ENCODE results near the gene UBD. TPM values are rescaled to one million over a fixed set of nuclear protein-coding genes. Genes with fewer than 3 reads are reported as not detected.
A peak's percentile ranks its signal among the peaks of the same experiment; 100 is the strongest.

UBD gene
- polyA plus RNA-seq, 3 donors, result 0.52 to 1.3 (median 0.90) TPM

DNA sequence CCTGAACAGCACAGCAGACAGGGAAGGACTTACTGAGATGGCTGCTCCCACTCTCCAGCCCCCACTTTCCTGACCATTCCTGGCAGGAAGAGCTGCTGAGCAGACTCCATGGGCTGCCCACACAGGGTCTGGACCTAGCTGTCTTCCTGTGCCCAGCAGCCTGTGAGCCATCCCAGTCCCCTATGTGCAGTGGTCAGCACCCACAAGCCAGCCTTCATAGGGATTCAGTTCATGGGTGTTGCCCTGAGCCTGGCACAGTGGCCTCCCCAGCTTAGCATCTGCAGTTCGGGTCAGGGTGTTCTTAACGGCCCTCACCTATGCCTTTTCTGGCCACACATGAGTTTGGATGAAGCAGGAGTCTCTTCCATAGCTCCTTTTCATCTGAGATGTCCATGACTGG lies 32.0 kb downstream of the UBD start:
- no peak for DNase-seq (ENCODE audit: extremely low read depth in 1 of 11, low read depth in 9 of 11, low spot score in 4 of 11)

DNA sequence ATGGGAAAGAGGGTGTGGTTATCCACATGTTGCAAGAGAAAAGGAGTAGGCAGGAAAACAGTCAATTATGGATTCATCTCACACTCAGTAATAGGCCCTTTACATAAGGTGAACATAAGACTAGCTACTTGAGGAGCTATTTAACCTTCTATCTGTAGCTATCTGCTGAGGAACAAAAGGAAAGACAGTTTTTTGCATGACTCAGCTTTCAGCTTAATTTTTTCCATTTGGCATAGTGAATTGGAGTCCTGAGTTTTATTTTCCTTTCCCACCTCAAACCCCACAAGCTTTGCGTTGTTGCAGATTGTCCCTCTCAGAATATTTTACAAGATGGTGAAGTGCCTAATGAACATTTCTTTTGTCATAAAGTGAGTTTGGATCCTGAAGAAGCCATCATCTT lies 32.4 kb downstream of the UBD start:
- DNase-seq (ENCODE audit: extremely low read depth in 1 of 11, low read depth in 9 of 11, low spot score in 4 of 11), result no peak

DNA sequence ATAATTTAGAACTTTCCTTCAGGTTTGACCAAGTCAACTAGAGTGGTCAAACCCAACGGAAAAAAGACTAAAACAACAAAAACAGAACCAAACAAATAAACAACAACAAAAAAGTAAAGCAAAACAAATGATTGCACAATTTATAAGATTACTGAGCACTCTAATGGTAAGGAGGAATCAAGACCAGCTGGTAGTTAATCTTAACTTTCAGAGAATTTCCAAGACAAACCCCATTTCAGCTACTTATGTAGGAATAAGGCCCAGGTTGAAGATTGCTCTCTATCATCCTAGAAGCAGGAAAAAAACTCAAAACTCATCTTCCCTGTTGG lies 34.3 kb downstream of the UBD start:
- DNase-seq (ENCODE audit: extremely low read depth in 1 of 11, low read depth in 9 of 11, low spot score in 4 of 11), result no peak

DNA sequence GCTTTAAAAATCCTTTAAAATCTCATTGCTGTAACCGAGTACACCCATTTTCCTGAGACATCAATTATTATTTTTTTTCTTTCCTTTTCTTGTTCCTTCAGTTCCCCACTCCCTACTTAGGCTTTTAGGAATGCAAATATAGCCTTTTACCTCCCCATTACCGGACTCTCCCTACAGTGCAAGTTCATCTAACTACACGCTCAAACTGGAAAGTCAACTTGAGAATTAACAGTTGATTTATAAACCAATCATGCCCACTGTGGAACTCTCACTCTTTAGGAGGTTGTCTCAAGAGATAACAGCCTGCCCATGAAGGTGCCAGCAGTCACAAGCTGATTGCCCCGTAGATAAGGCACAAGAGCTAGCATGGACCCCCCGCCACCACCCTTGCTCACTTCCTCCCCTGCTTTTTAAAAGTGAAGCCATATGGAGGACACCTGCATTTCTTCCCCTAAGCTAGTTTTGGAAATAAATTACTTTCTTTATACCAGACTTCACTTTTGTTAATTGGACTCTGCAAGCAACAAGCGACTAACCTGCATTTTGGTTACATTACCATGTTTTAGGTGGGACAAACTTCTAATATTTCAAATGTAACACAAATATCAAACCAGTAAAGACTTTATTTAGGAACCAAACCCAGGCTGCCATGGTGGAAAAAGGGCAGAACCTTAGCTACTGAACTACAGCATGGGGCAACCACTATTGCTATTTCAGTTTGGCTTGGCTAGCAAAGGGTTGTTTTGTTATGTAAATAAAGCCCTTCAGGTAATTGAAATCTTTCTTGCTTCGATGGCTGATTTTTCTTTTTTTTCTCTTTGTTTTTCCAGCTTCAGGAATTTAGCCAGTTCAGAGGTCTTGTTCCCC lies 34.9 kb downstream of the UBD start:
- peak in 1 of 11 donors; percentile 2 for DNase-seq (ENCODE audit: extremely low read depth in 1 of 11, low read depth in 9 of 11, low spot score in 4 of 11)

DNA sequence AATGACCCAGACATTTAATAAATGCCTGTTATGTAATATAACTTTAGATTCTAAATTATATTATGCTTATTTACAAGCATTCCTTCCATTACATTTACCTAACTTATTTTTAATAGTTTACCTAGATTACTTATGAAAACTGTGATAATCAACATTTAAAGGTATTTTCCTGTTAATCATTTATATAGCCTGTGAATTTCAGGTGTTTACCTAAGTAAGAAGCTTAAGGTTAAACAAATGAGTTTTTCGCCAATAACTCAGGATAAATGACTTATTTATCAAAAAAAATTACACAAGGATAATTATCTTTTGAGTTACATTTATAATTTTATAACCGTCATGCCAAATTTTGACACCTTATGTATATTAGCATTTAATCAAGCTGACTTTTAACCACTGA lies 35.5 kb downstream of the UBD start:
- DNase-seq (ENCODE audit: extremely low read depth in 1 of 11, low read depth in 9 of 11, low spot score in 4 of 11), result no peak

DNA sequence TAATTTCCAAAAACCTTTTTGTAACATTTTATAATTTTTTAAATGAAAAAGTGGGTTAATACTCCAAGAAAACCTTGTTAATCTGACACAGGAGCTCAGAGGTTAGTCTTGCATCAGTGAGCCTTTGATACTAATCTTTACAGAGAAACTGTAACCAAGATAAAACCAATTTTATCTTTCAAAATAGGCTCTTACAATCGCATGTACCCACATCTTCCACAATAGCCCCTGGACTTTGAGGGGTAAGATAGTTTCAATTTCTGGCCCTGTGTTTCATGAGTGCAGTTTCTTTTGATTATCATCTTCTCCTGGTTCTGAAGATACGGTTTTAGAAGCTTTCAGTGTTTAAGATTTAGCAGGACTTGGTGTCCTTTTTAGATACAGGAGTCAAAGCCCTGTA lies 37.3 kb downstream of the UBD start:
- DNase-seq (ENCODE audit: extremely low read depth in 1 of 11, low read depth in 9 of 11, low spot score in 4 of 11), result no peak

DNA sequence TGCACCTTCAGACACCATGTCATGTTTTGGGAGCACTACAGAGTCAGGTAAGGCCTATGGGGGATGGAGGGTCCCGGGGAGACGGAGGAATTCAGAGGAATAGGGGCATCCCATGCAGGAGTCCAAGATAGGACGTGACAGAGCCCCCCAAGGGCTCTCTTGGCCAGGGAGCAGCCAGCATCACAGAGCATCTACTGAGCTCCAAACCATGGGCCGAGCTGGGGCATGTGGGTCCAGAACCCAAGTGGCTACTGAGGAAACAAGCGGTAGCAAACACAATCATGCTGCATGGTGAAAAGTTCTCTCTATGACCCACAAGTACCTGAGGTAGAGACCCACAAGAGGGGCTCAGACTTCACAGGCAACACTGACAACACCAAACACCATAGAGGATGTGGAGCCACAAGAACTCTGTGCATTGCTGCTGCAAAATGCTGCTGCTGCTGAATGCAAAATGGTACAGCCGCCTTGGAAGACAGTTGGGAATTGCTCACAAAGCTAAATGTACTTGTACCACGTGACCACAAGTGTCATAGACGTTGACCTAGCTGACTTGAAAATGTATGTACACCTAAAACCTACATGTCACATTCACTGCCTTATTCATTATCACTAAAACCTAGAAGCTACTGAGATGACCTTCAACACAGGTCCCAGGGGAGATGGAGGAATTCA lies 38.4 kb downstream of the UBD start:
- DNase-seq (ENCODE audit: extremely low read depth in 1 of 11, low read depth in 9 of 11, low spot score in 4 of 11), result no peak

DNA sequence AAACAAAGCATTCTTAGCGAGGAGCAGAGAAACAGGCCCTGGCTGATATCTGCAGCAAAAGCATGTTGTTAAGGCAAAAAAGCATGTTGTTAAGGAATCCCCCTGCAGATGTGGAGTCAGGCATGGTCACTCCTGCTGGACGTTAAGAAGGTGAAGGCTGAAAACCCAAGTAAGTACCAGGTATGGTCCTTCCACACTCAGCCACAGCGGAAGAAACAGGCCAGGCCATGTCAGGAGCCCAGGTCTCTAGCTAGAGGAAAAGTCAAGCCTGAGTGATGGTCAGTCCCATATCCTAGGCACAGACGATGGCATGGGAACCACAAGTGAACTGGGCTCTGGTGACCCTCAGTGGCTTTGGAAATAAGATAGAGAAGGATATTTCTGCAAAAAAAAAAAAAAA lies 39.3 kb downstream of the UBD start:
- DNase-seq (ENCODE audit: extremely low read depth in 1 of 11, low read depth in 9 of 11, low spot score in 4 of 11), result no peak

DNA sequence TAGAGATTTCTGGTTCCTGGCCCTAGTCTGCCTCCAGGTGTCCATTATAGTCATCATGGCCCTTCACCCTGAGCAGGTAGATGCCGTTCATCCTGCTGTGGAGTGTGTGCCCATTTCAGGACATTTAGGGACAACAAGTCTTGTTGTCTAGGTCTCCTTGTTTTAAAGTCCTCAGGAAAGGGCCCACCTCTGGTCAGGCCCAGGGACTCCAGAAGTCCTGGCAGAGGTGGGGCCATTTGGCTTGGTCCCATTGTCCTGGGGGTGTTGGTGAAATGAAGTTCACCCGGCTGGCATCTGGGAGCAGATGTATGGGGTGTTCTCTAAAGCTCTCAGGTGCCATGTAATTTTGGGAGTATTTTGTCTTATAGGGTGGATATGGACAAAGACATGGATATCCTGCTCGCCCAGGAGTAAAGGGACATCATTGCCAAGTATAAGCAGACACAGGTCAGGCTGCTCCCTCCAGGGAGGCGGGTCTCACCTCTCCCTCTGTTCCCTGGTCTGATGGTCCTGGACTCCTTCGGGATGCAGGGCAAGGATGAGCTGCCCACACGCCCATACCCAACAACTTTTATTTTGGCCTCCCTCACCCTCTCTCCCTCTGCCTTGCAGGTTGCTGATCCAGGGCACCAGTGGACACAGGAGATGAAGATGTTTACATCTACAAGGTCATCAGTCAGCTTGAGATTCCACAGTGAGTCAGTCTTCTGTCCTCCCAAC lies 40.1 kb downstream of the UBD start:
- DNase-seq (ENCODE audit: extremely low read depth in 1 of 11, low read depth in 9 of 11, low spot score in 4 of 11), result no peak

DNA sequence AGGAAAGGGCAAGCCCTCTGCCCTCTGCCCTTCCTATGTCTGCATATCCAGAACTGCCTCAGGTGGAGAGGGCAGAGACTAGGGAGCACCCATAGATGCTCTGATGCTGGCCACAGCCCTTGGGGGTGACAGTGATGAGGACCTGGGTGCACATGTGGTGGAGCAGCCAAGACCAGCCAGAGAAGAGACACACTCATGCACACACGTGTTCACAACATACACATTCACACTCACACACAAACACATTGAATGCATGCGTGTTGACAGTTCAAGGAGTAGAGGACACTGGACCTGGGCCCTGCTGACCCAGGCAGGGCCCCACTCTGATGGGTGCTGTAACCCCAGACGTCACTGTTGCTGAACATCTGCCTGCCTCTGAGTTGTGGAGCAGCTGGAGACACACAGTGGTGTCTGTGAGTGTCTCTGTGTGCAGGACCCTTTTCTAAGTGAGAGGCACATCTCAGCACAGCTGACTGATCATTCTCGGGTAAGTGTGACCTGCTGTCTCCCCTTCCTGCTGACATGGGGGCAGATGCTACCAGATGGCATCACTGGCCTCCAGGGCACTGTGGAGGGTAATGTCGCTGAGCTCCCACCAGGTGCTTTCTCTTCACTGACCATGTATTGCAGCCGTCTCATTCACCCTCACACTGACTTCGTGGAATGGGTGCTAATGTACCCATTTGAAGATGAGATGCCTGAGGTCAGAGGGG lies 41.6 kb downstream of the UBD start:
- DNase-seq (ENCODE audit: extremely low read depth in 1 of 11, low read depth in 9 of 11, low spot score in 4 of 11), result no peak

DNA sequence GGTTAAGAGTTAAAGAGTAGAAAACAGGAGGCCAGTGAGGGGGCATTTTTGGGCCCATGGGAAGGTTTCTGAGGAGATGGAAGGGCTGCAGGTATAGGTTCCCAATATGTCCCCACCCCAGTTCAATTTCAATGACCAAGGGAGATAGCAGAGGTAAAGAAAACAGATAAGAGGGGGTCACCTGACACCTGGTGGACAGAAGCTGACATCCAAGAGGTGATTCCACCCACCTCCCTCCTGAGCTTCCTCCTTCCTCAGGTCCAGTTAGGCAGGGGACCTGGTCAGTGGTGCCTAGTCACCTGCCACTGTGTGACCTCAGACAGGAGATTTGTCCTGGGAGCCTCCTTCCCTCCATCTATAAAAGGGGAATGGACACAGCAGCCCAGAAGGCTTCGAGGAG lies 42.3 kb downstream of the UBD start:
- DNase-seq (ENCODE audit: extremely low read depth in 1 of 11, low read depth in 9 of 11, low spot score in 4 of 11), result no peak

DNA sequence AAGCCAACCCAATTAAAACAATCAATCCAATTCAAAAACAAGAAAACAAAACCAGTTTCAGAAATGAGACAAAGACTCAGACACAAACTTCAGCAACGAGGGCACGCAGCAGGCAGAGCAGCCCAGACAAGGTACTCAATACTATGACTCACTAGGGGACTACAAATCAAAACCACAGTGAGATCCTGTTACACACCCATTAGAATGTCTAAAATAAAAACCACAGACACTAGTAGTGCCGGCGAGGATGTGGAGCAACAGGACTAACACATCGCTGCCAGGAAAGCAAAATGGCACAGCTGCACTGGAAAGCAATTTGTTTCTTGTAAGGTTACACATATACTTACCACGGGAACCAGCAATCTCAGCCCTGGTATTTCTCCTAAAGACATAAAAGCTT lies 43.4 kb downstream of the UBD start:
- no peak for DNase-seq (ENCODE audit: extremely low read depth in 1 of 11, low read depth in 9 of 11, low spot score in 4 of 11)

DNA sequence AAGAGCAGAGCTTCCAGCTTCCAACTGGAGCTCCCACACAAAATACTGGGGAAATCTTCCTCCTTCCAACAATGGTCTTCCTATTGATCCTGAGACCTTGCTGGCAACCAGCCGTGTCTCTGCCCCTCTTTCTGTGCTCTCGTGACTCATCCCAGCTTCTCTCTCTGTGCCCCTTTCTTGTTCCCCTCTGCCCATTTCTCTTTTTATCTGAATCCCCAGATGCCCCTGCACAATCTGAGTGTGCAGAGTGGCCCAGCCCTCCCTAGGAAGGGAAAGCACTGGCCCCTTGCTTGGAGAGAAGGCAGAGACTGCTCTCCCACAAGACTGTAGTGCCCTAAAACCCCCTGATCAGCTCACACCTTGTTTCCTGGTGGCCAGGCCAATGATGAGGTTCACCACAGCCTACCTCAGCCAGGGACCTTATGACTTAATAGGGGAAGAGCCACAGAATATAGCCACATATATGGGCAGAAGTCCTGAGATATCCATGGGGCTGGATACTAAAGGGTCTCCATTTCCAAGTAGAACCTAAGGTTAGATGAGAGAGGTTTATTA lies 48.7 kb downstream of the UBD start:
- no peak for DNase-seq (ENCODE audit: extremely low read depth in 1 of 11, low read depth in 9 of 11, low spot score in 4 of 11)

DNA sequence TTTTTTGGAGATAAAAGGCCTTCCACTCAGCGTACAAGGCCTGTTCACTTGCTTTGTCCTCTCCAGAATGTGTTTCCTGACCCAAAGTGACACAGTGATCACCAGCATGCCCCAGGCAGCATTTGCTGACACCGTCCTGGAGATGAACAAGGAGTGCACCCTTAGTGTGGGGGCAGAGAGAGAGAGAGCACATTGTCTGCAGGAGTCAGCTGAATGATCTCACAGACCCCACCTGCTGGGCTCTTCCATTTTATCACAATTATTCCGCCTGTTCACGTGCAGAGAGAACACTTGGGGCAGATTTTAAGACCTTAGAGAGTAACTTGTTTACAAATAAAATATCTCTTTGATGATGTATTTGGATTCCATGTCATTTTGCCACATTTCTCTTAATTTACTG lies 49.3 kb downstream of the UBD start:
- DNase-seq (ENCODE audit: extremely low read depth in 1 of 11, low read depth in 9 of 11, low spot score in 4 of 11), result no peak

DNA sequence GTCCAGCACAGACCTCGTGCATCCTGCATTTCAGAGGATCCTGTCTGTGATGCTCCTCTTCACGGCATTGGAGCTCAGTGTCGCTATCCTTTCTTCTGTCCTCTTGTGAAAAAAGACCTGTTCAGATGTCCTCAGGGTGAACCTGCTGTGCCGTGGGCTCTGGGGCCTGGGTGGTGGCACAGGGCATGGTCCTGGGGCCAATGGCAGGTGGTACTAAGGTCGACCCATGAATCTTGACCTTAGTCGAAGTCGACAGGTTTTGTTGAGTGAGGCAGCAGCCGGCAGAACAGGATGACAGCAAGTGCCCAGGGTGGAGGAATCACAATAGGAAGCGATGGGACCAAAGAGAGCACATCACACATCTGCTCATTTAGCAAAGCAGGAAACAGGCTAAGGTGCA lies 49.8 kb downstream of the UBD start:
- no peak for DNase-seq (ENCODE audit: extremely low read depth in 1 of 11, low read depth in 9 of 11, low spot score in 4 of 11)

DNA sequence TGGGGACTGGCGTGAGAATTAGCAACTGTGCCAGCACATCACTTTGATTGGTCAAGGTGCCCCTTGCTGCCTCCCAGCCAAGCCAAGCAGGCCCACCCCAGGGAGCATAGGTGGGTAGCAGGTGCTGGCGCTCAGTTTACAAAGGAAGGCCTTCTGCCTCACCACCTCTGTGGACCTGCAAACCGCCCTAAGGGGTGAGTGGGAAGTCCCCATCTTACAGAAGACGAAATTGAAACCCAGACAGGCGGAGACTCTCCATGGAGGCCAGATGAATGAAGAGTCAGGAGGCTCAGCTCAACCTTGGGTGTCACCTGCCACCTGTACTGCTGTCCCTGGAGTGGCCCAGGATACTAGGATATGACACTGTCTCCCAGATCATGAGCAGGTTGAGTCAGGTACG lies 50.3 kb downstream of the UBD start:
- DNase-seq (ENCODE audit: extremely low read depth in 1 of 11, low read depth in 9 of 11, low spot score in 4 of 11), result no peak

DNA sequence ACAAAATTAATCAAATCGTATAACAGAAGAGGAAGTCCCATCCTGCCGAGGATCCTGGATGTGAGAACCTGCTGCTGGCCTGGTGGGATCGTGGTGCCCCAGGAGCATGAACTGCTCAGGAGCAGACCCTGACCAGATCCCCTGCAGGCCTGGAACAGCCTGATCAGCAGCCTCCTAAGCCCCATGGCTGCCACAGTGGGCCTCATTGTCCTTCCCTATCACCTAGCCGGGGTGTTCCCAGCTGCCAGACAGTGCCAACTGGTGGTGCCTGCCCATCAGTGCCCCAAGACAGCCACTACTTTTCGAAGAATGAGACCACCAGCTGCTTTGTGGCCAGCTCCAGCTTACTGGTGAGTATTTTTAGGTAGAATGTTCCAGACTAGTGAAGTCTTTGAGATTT lies 52.2 kb downstream of the UBD start:
- no peak for DNase-seq (ENCODE audit: extremely low read depth in 1 of 11, low read depth in 9 of 11, low spot score in 4 of 11)

DNA sequence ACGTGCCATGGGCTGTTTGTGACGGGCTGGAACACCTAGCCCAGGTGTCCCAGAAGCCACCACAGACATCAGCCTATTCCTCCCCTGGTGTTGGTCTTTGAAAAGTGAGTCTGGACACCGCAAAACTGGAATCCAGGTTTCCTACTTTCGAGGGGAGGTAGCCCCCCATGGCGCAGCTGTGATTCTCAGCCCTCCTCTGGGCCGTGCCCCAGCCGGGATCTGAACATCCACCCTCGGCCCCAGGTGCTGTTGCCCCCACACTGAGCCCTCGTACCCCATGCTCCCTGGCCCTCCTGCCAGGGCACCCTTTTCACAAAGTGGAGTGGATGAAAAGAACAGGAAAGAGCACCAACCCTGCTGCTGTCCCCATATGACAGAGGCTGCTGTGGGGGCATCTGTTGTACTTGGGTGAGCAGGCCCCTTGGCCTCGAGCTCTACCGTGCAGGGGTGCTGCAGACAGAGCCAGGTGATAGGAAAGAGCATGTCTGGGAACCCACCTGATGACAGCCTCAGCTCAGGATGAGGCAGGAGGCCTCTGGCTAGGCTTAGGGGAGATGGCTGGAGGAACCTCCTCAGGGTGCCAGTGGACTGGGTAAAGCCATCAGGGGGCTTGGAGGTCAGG lies 53.0 kb downstream of the UBD start:
- DNase-seq (ENCODE audit: extremely low read depth in 1 of 11, low read depth in 9 of 11, low spot score in 4 of 11), result no peak

DNA sequence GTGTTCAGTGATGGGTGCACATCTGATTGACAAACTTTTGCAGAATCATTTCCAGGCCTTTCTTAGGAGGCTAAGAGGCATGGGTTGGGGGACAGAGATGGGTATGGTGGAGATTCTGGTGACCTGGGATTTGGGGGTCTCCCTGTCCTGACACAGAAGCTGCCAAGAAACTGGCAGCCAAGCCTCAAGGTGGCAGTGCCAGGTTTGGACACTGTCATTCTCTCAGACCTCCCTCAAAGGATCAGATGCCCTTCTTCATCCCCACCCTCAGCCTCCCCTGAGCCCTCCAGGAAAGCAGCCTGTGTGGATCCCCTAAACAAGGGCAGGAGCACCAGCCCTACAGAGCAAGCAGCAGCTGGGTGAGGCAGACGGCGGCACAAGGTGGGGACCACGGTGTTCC lies 53.7 kb downstream of the UBD start:
- no peak for DNase-seq (ENCODE audit: extremely low read depth in 1 of 11, low read depth in 9 of 11, low spot score in 4 of 11)
